Frontal cortex (tissue), 4 donors: ENCODE measurements around the gene HLA-DQB1. TPM values are rescaled to one million over a fixed set of nuclear protein-coding genes. Genes with fewer than 3 reads are reported as not detected.
"Not testable (repeated sequence)": the region's sequence is repeated elsewhere in the genome, so short reads cannot be mapped to it uniquely, and the experiment has no call there.

Experiments
- DNase-seq, 2 donors: peaks; one replicate each; pipeline ENCODE4 v3.0.0; 2012; ENCODE audit warnings: low spot score in 2 of 2
- FAIRE-seq: peaks from 2 replicates; lab custom pipeline; 2012; peaks lifted over from hg19 to GRCh38; lab: Jason Lieb, UNC
- total RNA-seq: library from RNA; depleted of rRNA; stranded (reverse); fragments of >200 nt; gene quantifications from one replicate; pipeline ENCODE4 v1.2.3, GENCODE V29; 2014
- donor health status: control.
- donor health status: control.
- donor health status: control.

HLA-DQB1 gene
- 0.41 TPM for total RNA-seq

DNA sequence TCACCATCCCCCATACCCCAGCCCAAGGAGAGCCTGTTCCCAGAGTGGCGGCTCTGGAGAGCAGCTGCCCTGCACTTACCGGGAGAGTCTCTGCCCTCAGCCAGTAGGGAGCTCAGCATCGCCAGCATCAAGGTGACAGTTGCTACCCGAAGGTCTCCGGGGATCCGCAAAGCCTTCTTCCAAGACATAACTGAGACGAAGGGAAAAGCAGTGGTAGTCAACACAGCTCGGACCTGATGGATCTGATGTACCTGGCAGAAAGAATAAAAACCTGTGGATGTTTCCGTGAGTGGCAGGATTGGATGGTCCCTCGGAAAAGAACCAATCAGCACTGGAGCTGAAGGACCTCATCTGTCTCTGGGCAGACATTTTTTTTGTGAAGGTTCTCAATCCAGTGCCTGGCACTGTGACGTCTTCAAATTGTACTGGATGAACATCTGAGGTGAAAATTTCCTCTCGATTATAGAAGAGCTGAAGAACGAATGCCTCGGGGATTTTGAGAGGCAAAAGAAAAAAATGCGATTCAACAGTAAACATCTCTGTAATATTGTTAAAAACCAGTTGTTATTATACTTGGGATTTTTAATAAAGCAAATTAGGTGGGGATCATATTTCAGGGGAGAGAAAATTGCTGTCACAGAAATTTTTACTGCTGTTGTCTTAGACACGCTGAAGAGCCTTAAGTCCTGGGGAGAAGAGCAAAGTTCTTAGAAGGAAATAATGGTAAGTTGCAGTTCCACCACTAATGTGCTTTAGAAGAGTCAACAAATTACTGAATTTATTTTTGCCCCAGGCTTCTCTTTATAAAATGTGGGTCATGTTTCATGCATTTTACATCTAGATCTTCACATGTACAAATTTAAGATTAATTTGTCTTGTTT is at the start of gene HLA-DQB1:
Gene HLA-DQB1 (minus strand): TSS at position 238 of the 881 bp plus-strand sequence. CDS start 50 bp downstream, at position 188.
- DNase-seq, result peak; percentile 13 to 60
- FAIRE-seq, result no peak

DNA sequence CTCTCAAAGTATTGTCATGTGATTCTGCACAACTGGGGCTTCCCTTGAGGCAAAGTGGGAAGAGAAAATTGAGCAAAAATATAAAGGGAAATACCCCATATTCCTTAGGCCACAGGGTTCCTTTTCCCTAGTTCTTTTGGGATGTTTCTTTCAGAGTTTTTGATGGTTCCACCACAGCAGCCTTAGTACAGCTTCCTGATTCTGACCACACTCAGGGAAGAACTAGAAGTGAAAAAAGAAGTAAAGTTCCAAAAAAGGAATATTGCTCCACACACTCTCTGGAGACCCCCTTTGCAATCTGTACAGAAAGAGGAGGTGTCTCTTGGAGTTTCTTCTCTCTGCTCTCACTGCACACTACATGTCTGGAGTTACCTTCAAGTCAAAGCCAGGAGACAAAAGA is 46.8 kb upstream of the HLA-DQB1 start:
- no peak for DNase-seq
- no peak for FAIRE-seq

DNA sequence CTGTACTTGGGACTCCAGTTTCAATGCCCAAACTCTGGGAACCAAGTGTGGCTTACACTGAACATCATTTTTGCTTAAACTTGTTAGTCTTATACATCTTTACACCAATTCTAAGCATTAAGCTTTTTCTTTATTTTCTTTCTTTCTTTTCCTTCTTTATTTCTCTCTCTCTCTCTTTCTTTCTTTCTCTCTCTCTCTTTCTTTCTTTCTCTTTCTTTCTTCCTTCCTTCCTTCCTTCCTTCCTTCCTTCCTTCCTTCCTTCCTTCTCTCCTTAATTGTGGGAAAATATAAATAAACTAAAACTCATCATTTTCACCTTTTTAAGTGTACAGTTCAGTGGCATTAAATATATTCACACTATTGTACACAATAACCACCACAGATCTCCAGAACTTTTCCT is 43.2 kb upstream of the HLA-DQB1 start:
- no peak for DNase-seq
- FAIRE-seq, result no peak

DNA sequence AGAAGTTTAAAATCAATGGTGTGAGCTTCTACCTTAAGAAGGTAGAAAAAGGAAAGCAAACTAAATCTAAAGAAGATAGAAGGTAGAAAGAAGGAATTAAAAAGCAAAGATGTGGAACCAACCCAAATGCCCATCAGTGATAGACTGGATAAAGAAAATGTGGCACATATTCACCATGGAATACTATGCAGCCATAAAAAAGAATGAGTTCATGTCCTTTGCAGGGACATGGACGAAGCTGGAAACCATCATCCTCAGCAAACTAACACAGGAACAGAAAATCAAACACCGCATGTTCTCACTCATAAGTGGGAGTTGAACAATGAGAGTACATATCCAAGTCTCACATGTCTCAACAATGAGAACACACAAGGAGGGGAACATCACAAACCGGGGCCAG is 38.7 kb upstream of the HLA-DQB1 start:
- FAIRE-seq, DNase-seq: not testable (repeated sequence)

DNA sequence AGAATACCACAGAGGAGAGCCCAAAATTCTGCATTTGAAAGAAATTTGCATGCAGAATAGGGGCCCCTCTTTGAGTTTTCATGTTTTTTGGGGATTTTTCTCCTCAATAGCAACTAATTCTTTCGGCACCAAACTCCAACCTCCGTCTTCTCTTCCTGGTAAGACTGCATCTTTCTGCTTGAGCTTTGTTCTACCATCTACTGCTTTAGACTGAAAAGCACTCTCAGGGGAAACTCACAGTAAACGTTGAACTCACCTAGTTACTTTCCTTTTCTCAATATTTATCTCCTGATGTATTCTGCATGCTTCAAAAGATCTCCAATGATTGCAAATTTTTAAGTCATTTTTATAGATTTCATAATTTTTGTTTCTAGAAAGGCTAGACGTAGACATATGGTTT is 36.9 kb upstream of the HLA-DQB1 start:
- FAIRE-seq (no peak), DNase-seq (no peak)

DNA sequence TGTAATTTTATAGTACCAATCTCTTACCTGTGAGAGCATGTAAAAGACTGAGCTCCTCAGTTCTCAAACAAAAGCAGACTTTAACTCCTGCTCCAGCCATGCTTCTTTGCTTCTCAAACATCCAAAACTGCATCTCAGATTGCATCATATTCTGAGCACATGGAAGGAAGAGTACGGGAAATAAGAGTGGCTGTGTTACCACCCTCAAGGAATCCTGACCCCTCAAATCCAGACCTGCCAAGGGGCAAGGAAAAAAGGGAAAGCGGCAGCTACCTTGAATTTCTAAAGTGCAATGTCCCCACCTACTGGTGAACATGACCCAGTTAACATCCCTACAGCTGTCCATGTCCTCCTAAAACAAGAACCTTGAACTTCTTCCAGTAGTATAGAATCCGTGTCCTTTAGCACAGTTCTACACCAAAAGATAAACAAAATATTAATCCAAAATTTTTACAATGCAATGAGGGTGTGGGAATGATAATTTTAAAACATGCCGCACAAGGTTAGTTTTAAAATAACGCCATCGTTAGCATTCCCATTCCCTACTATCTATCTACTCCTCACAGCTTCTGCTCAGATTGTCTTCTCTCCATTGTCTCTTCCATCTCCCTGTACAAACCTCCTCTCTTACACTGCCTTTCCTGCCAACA is 34.1 kb upstream of the HLA-DQB1 start:
- peak; percentile 8 to 47 for DNase-seq
- FAIRE-seq, result no peak

DNA sequence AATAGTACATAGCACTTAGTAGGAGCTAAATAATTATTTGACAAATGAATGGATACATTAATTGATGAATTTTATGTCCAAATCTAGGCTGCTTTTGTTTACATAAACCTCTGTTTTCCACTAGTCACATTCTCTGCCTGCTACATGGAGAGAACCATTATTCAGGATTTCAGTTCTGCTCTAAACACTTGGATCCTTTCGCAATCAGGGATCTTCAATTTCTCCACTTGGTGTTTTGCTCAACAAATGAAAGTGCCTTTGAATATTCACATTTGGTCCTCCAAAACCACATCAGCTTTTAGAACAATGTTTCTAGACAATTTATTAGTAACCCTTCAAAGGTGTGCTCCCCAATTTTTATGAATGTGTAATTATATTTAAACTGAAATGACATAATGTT is 30.6 kb upstream of the HLA-DQB1 start:
- DNase-seq (no peak), FAIRE-seq (no peak)

DNA sequence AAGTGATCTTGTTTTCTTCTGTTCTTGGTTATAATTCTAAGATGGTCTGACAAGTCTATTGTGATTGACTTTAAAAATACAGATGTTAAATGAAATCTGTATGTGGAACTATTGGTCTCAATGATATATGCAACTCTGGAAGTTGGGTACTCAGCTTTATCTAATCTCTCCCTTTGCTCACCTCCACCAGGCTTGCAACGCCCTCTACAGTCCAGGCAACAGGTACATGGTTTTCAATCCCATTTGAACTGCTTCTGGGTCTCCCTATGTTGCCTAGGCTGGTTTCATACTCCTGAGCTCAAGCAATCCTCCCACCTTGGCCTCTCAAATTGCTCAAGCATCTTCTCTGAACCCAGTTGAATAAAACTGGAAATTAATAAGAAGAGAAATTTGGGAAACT is 25.6 kb upstream of the HLA-DQB1 start:
- FAIRE-seq, result no peak
- no peak for DNase-seq

DNA sequence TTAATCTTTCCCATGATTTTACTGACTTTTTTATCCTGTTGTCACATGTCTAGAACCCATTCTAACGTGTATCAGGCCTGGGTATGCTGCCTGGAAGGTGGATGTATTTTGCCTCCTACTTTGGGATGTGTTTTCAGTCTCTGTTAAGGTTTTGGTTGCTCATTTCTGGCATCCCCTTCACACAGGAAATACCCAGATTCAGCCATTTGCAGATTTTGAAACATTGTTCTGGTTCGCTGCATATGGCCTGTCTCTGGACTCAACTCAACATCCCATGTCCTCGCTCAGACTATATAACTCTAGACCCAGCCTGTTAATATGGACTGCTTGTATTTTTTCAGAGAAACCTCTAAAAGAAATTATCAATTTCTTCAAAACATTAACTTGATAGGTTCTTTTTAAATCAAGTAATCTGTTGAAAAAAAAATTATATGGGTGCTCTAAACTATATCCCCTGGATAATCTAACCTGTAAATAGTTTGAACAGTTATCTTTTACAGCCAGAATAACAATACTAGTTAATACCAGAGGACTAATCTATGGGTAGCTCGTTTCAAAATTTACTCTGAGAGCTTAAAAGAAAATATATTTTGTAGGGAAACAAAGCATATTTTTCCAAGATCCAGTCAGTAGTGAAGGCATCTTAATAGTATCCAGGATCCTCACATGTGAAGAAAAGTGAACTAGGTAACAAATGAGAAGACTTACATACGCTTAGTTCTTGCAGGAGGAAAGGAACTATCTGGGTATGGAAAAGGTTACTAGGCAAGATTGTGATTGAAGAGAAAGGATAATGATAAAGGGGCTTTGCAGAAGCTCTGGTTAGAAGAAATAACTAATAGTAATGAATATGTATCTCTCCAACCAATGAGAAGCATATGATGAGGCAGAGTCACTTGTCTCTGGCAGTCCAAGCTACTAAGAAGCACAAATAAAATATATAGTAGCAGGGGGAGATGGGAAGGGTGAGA is 23.4 kb upstream of the HLA-DQB1 start:
- FAIRE-seq (no peak), DNase-seq (no peak)

DNA sequence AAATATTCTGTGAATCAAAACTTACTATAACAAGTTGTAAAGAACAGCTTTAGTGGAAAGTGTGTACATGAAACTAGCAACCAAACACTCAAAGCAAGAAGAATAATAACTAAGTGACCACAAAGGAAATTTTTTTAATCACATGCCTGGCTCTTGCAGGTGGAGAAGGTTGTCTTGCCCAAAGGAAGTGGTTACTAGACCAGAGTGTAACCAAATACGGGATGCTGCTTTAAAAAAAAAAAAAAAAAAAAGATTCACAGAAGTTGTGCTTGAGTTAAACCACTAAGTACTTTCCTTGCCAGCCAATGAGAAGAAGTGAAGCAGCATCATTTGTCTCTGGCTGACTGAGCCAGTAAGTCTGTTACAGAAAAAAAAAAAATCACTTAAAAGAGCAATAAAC is 19.1 kb upstream of the HLA-DQB1 start:
- DNase-seq (no peak), FAIRE-seq (no peak)

DNA sequence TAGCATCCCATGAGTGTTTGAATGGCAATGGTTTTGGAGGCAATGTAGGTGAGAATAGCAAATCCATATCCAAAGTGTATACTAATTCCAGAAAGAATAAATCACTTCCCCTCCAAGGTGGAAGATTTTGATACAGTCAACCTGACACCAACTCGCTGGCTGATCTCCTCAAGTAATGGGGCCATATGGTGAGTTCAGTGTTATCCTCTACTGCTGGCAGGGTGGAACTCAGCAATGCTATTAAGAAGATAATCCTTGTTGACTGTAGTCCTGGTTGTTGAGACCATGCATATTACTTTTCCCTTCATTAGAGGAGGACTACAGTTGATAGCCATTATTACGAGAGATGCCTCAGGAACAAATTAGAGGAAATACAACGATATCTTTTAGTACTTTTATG is 17.8 kb upstream of the HLA-DQB1 start:
- no peak for DNase-seq
- FAIRE-seq, result no peak

DNA sequence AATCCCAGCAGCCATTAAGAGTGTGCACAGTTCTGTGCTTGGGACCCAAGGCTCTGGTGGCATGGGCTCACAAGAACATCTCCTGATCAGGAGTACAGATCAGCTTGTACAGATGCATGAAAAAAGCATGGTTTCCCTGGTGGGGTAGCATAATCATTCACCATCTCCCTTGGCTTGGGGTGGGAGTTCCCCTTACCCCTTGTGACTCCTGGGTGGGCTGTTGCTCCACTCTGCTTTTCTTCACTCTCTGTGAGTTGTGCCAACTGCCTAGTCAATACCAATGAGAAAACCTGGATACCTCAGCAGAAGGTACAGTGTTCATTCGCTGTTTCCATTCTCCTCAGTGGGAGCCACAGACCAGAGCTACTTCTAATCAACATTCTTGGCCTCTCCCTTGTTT is 13.6 kb upstream of the HLA-DQB1 start:
- FAIRE-seq, result no peak

DNA sequence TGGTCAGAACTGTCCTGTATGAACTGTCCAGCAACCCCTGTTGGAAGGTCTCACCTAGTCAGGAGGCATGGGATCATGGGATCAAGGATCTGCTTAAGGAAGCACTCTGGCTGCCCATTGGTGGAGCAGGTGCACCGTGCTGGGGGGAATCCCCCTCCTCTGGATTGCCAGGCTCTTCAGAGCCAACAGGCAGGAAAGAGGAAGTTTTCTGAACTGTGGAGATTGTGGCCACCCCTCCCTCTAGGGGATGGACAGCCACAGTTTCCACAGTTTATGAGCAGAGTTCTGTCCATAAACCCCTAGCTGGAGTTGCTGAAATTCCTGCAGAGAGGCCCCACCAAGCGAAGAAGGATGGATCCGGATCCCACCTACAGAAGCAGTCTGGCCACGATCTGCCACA is 13.0 kb upstream of the HLA-DQB1 start:
- FAIRE-seq (no peak), DNase-seq (no peak)

More for the DNA sequence above, 13.6 kb upstream of the HLA-DQB1 start:
- no peak for DNase-seq

DNA sequence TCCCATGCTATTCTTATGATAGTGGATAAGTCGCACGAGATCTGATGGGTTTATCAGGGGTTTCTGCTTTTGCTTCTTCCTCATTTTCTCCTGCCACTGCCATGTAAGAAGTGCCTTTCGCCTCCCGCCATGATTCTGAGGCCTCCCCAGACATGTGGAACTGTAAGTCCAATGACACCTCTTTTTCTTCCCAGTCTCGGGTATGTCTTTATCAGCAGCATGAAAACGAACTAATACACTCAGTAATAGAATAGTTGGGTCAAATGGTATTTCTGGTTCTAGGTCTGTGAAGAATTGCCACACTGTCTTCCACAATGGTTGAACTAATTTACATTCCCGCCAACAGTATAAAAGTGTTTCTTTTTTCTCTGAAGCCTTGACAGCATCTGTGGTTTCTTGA is 7.7 kb upstream of the HLA-DQB1 start:
- not testable (repeated sequence) for DNase-seq, FAIRE-seq

DNA sequence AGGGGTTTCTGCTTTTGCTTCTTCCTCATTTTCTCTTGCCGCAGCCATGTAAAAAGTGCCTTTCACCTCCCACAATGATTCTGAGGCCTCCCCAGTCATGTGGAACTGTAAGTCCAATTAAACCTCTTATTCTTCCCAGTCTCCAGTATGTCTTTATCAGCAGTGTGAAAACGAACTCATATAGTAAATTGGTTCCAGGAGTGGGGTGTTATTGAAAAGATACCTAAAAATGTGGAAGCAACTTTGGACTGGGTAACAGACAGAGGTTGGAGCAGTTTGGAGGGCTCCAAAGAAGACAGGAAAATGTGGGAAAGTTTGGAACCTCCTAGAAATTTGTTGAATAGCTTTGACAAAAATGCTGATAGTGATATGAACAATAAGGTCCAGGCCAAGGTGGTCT is 5.5 kb upstream of the HLA-DQB1 start:
- not testable (repeated sequence) for FAIRE-seq, DNase-seq

DNA sequence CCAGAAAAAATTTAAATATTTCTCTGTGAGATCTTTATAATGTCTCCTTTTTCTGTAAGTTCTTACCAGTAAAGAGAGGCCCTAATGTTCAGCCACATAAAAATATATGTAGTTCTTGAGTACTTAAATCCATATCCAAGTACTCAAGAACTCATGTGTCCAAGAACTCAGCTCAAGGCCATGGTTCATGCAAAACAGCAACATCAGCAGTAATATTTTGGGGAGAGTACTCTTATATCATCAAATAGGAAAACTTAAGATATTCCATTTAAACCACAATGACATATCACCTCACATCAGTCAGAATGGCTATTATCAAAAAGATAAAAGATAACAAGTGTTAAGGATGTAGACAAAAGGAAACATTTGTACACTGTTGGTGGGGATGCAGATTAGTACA is 3.4 kb upstream of the HLA-DQB1 start:
- DNase-seq, result no peak
- no peak for FAIRE-seq

DNA sequence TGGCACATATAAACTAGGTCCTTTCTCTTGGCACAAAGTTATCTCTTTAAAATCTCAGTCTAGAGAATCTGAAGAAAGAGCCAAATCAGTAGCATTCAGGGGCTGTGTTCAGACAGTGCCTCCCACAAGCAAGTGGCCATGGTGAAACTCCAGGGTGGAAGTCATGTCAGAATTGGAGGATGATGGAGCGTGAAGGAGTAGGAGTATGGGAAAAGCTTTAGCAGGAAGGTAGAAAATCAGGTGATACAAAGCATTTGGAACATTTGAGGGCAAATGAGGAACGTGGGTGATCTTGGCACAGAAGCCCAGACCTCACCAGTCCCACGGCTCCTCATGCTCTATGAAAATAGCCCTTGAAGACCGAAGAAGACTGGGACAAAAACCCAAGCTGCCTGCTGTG is 2.8 kb upstream of the HLA-DQB1 start:
- DNase-seq (no peak), FAIRE-seq (no peak)

DNA sequence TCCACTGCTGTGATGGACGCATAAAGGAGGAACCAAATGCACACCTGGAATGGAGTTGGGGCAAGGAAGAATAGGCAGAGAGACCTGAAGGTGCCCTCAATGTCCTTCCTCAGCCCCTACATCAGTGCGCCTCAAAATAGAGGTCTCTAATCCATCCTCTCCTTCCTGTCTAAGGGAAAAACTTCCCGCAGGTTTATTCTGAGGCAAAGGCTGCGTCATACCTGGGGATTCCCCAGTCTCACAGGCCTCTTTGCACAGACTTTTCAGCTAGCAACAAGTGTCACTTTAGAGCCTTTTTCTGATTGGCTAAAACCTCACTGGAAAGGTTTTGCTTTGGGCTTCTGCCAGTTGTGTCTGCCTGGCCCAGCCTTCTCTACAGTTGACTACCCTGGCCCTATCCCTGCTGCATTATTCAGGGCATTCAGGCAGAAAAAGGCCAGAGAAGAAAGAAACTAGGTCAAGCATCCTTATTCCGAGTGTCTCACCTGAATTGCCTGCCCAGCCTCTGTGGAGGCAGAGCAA is 1.8 kb upstream of the HLA-DQB1 start:
- FAIRE-seq, result no peak
- DNase-seq, result peak in 1 of 2 donors; percentile 22

DNA sequence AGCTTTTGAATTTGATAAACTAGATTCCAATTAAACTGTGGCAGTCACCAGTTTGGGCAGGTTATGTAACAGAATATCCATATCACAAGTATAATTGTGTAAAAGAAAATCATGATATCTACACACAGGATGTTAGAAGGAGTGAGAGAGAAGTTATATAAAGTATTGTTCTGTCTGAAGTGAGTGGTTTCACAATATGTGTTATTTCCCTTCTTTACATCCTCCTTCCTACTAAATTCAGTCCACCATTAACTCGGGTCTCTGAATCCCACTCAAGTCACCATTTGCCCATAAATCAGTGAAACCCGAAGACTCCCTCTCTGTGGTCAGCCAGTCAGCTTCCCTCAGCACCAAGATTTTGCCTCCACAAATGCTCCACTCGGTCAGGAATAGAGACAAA is 796 bp downstream of the HLA-DQB1 start:
- DNase-seq, result no peak
- no peak for FAIRE-seq

DNA sequence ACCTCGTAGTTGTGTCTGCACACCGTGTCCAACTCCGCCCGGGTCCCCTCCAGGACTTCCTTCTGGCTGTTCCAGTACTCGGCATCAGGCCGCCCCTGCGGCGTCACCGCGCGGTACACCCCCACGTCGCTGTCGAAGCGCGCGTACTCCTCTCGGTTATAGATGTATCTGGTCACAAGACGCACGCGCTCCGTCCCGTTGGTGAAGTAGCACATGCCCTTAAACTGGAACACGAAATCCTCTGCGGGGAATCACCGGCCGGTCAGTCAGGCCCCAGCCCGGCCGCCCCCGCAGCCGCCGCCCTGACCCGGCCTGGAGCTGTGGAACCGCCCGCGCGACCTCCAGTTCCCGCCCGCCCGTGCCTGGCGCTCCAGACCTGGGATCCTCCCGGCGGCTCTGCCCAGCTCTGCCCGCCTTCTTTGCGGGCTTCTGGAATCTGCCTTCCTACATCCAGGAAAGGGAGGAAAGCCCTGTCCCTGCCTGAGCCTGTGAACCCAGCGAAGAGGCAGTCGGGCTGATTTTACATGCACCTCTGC is 1.6 kb downstream of the HLA-DQB1 start:
- no peak for FAIRE-seq
- DNase-seq, result peak in 1 of 2 donors; percentile 24
